Pancreas (tissue), 10 donors: ENCODE data around the gene KIF2C. TPM values are rescaled to one million over a fixed set of nuclear protein-coding genes. Genes with fewer than 3 reads are reported as not detected.
"Not testable (repeated sequence)": the region's sequence is repeated elsewhere in the genome, so short reads cannot be mapped to it uniquely, and the experiment has no call there.

Experiments
- ATAC-seq, 4 donors: fragments of 200-7000 bp; cut with Tn5 transposase; one replicate each; pipeline versions ENCODE4 v1.8.0 to v1.9.1; 2020; ENCODE audit warnings: mild to moderate bottlenecking in 4 of 4, moderate library complexity in 4 of 4
- DNase-seq, 6 donors: peaks; one replicate each; pipeline ENCODE4 v3.0.0-alpha.2; 2020
- FAIRE-seq: peaks from 2 replicates; lab custom pipeline; 2012; peaks lifted over from hg19 to GRCh38; lab: Jason Lieb, UNC
- H3K27ac ChIP-seq, 4 donors: fragments of 200-600 bp; sonication (generic); 1 replicate in 3 of 4; 2 replicates in 1 of 4; pipeline versions ENCODE4 v1.5.0 to v1.8.0; 2020
- H3K27me3 ChIP-seq, 4 donors: fragments of 200-600 bp; one replicate each; pipeline ENCODE4 v1.8.0; 2021
- H3K36me3 ChIP-seq, 3 donors: fragments of 200-600 bp; sonication (generic) in 1 of 3; one replicate each; pipeline versions ENCODE4 v1.5.0 to v1.8.0; 2020 to 2021
- H3K4me1 ChIP-seq, 3 donors: fragments of 200-600 bp; one replicate each; pipeline ENCODE4 v1.8.0; 2021
- H3K4me3 ChIP-seq, 4 donors: fragments of 200-600 bp; sonication (generic) in 2 of 4; one replicate each; pipeline versions ENCODE4 v1.5.0 to v1.8.0; 2020 to 2021
- H3K9me3 ChIP-seq, 4 donors: fragments of 200-600 bp; one replicate each; pipeline ENCODE4 v1.8.0; 2021
- WGBS, 2 donors: extraction: QIAGEN DNeasy Blood & Tissue Kit; methylation state at CpG; one replicate each; pipeline ENCODE4 v1.1.7; 2013; 5-methylcytosine and 5-hydroxymethylcytosine counted together
- intact Hi-C, 3 donors: fragments of 100-400 bp; cut with DNase I; formaldehyde crosslinking; loops; one replicate each; pipeline versions ENCODE4 v1.11.1 to v1.14.2; 2022
- polyA plus RNA-seq, 2 donors: library from polyadenylated mRNA; stranded (reverse); fragments of 200-250 nt; gene quantifications; one replicate each; pipeline ENCODE4 v1.2.3, GENCODE V29; 2013
- total RNA-seq, 6 donors: library from RNA; stranded (reverse); fragmentation: NEBNext Ultra II Directional in 4 of 6; extraction: Animal tissue kit (Norgen Biotek cat#: 25700) in 4 of 6; gene quantifications; one replicate each; pipeline versions ENCODE4 v1.2.1 to v1.2.4, GENCODE V29; 2021 to 2023
- TF ChIP-seq, protein P1 (sequence below), 4 donors: fragments of 200-600 bp; sonication (generic) in 3 of 4; IDR thresholded peaks; one replicate each; pipeline versions ENCODE4 v1.5.0 to v1.8.0; 2021; ENCODE audit warnings: antibody characterized with exemption in 4 of 4
- donor health status: healthy with polysubstance abuse.
- donor health status: DM: no; HTN: no; CAD: no; lungs with moderate emphysema.
- donor health status: DM: no; HTN: no; CAD: no.
- donor health status: control.
- donor health status: control.
- donor health status: Bipolar disorder and iron deficiency.
- donor health status: DM: yes; HTN: yes; CAD: no.
- donor health status: DM: no; HTN: no; CAD: no.
- donor health status: DM: no; HTN: no; CAD: no.
- donor health status: DM: yes; HTN: yes; CAD: no.

KIF2C gene
- total and polyA plus RNA-seq, 8 donors, result 0.12 to 1.6 (median 0.40) TPM; not detected in 1

DNA sequence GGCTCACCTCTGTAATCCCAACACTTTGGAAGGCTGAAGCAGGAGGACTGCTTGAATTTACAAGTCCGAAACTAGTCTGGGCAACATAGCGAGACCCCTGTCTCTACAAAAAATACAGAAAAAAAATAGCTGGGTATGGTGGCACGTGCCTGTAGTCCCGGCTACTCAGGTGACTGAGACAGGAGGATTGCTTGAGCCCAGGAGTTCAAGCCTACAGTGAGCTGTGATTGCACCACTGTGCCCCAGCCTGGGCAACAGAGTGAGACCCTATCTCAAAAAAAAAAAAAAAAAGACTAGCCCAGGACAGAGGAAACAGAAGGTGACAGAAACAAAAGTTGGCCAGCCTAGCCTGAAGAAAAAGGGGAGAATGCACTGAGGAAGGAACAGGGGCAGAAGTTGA is 44.0 kb upstream of the KIF2C start:
- 77 to 96% methylated on average over 4 of the region's 4 CpGs for WGBS, 2 donors
- no peaks in the 10 kb centered on the region for H3K36me3 ChIP-seq
- H3K27ac ChIP-seq, result no peak overlapping the region
- H3K9me3 ChIP-seq, result no peaks in the 10 kb centered on the region
- H3K27me3 ChIP-seq, result no peaks in the 10 kb centered on the region
- H3K4me3 ChIP-seq, result no peak overlapping the region
- FAIRE-seq, result no peak
- H3K4me1 ChIP-seq, result no peaks in the 10 kb centered on the region
- no peak for ATAC-seq
- DNase-seq, result no peak
- TF ChIP-seq, protein P1, sequence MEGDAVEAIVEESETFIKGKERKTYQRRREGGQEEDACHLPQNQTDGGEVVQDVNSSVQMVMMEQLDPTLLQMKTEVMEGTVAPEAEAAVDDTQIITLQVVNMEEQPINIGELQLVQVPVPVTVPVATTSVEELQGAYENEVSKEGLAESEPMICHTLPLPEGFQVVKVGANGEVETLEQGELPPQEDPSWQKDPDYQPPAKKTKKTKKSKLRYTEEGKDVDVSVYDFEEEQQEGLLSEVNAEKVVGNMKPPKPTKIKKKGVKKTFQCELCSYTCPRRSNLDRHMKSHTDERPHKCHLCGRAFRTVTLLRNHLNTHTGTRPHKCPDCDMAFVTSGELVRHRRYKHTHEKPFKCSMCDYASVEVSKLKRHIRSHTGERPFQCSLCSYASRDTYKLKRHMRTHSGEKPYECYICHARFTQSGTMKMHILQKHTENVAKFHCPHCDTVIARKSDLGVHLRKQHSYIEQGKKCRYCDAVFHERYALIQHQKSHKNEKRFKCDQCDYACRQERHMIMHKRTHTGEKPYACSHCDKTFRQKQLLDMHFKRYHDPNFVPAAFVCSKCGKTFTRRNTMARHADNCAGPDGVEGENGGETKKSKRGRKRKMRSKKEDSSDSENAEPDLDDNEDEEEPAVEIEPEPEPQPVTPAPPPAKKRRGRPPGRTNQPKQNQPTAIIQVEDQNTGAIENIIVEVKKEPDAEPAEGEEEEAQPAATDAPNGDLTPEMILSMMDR (IDR thresholded peaks at IDR 0.05), result no peak
- intact Hi-C loops, result no loop called here

DNA sequence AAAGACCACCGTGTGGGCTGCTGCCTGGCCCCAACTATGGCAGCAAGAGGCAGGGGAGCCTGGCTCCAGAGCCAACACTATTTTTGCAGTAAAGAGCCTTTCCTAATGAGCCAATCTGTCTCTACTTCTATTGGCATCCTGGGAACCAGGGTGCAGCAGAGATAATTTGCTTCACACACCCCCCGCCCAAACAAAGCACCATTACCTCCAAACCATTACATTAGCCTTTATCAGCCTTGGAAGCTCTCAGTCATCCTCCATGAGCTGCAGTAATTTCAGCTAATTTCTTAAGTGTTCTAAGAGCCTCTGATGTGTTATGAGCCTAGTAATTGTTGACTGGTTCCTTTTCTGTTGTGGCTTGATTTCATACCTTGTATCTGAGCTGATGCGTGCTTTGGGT is 43.5 kb upstream of the KIF2C start:
- no peak for ATAC-seq
- Histone ChIP-seq H3K36me3 (no peaks in the 10 kb centered on the region), H3K27me3 (no peaks in the 10 kb centered on the region), H3K27ac (no peak overlapping the region), H3K4me1 (no peaks in the 10 kb centered on the region), H3K4me3 (no peak overlapping the region), H3K9me3 (no peaks in the 10 kb centered on the region)
- TF ChIP-seq, protein P1 (IDR thresholded peaks at IDR 0.05), result no peak
- WGBS, 2 donors, result 80% methylated on average over 3 of the region's 3 CpGs
- FAIRE-seq, result no peak
- DNase-seq, result no peak
- intact Hi-C loops, result no loop called here

DNA sequence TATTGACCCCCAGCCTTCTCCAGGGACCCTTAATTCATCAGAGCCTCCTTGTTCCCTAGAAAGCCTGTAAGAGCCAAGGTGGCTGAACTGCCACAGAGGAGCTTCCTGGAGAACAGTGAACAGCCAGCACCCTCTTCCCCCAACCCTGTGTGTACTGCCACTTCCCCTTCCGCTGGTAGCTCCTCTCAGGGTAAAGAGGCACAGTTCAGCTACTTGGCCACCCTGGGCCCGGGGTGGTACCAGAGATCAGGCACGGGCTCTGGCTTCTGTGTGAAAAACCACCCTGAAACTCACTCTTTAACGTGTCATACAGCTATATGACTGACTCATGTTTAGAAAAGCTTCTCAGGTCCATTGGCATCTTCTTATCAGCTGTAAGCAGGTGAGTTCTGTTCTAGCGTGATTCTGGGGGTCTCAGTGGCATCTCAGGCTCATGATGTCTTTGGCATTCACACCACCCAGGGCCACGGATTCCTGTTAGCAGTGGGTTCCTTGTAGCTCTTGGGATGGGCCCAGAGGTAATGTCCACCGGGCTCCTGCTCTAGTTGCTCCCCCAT is 42.8 kb upstream of the KIF2C start:
- TF ChIP-seq, protein P1 (IDR thresholded peaks at IDR 0.05), result no peak
- FAIRE-seq (no peak), DNase-seq (no peak), ATAC-seq (peak in 1 of 4 donors; percentile 54)
- WGBS, 2 donors, result 65 to 75% methylated on average over 7 of the region's 7 CpGs
- intact Hi-C loops, result no loop called here
- no peaks in the 10 kb centered on the region for H3K4me1 ChIP-seq
- no peaks in the 10 kb centered on the region for H3K9me3 ChIP-seq
- H3K4me3 ChIP-seq, result no peak overlapping the region
- H3K27ac ChIP-seq, result no peak overlapping the region
- H3K27me3 ChIP-seq, result no peaks in the 10 kb centered on the region
- H3K36me3 ChIP-seq, result no peaks in the 10 kb centered on the region

DNA sequence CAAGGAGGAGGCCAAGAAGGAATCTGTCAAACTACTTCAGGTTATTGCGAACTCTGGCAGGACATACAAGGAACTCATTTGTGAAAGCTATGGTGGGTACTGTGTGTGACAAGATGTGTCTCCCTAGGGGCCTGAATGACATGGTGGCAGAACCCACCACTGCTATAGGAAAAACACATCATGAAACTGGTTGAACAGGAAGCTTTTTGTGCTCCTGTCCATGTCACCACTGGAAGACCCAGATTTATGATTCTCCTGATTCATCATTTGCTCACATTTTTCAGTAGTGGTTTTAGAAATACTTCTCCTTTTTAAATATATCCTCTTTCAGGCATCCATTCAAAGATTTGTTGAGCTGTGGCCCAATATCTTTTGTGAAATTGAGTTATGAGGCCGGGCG is 41.5 kb upstream of the KIF2C start:
- H3K4me3 ChIP-seq, result no peak overlapping the region
- TF ChIP-seq, protein P1 (IDR thresholded peaks at IDR 0.05), result no peak
- no peak for DNase-seq
- 92 to 97% methylated on average over 3 of the region's 3 CpGs for WGBS, 2 donors
- FAIRE-seq, result no peak
- H3K27ac ChIP-seq, result no peak overlapping the region
- H3K27me3 ChIP-seq, result no peaks in the 10 kb centered on the region
- no peak for ATAC-seq
- intact Hi-C loops, result no loop called here
- H3K4me1 ChIP-seq, result no peaks in the 10 kb centered on the region
- no peaks in the 10 kb centered on the region for H3K9me3 ChIP-seq
- no peaks in the 10 kb centered on the region for H3K36me3 ChIP-seq

DNA sequence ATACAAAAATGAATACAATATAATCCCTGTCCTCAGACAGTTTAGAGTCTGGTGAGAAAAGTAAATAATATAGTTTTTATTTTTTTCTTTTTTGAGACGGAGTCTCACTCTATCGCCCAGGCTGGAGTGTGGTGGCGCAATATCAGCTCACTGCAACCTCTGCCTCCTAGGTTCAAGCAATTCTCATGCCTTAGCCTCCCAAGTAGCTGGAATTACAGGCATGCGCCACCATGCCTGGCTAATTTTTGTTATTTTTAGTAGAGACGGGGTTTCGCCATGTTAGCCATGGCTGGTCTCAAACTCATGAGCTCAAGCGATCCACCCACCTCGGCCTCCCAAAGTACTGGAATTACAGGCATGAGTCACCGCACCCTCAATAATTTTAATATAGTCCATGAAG is 40.3 kb upstream of the KIF2C start:
- H3K27ac ChIP-seq, FAIRE-seq, H3K9me3 ChIP-seq, intact Hi-C loops, DNase-seq, H3K27me3 ChIP-seq, H3K4me1 ChIP-seq, H3K4me3 ChIP-seq, ATAC-seq, H3K36me3 ChIP-seq: not testable (repeated sequence)
- 88 to 94% methylated on average over 9 of the region's 9 CpGs for WGBS, 2 donors
